ENCODE measurements around the gene ERP27.

The ERP27 gene

GRCh38 chr12:14886271-14886670, 52.1 kb downstream of the ERP27 start:
- in situ Hi-C loops (cut with HindIII; ENCODE audit: low pct_ligation_motif_present, low sequenced_read_pairs), result no loop called here
- no peak for DNase-seq
- no peak for TF ChIP-seq CTCF (IDR thresholded peaks at IDR 0.05; ENCODE audit: low read depth, low read length, missing control alignments)
- Histone ChIP-seq H3K4me3 (ENCODE audit: low read depth, low read length) (no peak overlapping the region), H3K36me3 (replicated peaks) (no peaks in the 10 kb centered on the region), H3K27ac (no peak overlapping the region), H3K27me3 (replicated peaks) (no peaks in the 10 kb centered on the region)

GRCh38 chr12:14885718-14886221, 52.6 kb downstream of the ERP27 start, which contains the start of gene MGP:
Gene MGP (minus strand): TSS chr12:14885854. CDS start chr12:14885791, 63 bp downstream.
- no peak within 1 kb of the TSS for H3K27ac ChIP-seq
- no peak for TF ChIP-seq CTCF (IDR thresholded peaks at IDR 0.05; ENCODE audit: low read depth, low read length, missing control alignments)
- no peaks in the 10 kb centered on the region for H3K27me3 ChIP-seq (replicated peaks)
- no peaks in the 10 kb centered on the region for H3K36me3 ChIP-seq (replicated peaks)
- peak within 1 kb of the TSS; percentile 17 for H3K4me3 ChIP-seq (ENCODE audit: low read depth, low read length)
- in situ Hi-C loops (cut with HindIII; ENCODE audit: low pct_ligation_motif_present, low sequenced_read_pairs), result no loop called here
- DNase-seq, result peak; percentile 17

GRCh38 chr12:14884458-14884878, 53.9 kb downstream of the ERP27 start:
- H3K27me3 ChIP-seq (replicated peaks), result no peaks in the 10 kb centered on the region
- peak overlapping the region; percentile 28 for H3K27ac ChIP-seq
- peak; percentile 91 for DNase-seq
- TF ChIP-seq CTCF (IDR thresholded peaks at IDR 0.05; ENCODE audit: low read depth, low read length, missing control alignments), result no peak
- in situ Hi-C loops (cut with HindIII; ENCODE audit: low pct_ligation_motif_present, low sequenced_read_pairs), result no loop called here
- no peaks in the 10 kb centered on the region for H3K36me3 ChIP-seq (replicated peaks)
- no peak overlapping the region for H3K4me3 ChIP-seq (ENCODE audit: low read depth, low read length)

- no peak overlapping the region for H3K4me3 ChIP-seq (ENCODE audit: low read depth, low read length)
- H3K36me3 ChIP-seq (replicated peaks), result no peaks in the 10 kb centered on the region
- no peaks in the 10 kb centered on the region for H3K27me3 ChIP-seq (replicated peaks)
- in situ Hi-C loops (cut with HindIII; ENCODE audit: low pct_ligation_motif_present, low sequenced_read_pairs), result no loop called here
- TF ChIP-seq CTCF (IDR thresholded peaks at IDR 0.05; ENCODE audit: low read depth, low read length, missing control alignments), result no peak
- H3K27ac ChIP-seq, result no peak overlapping the region
- DNase-seq, result no peak
Observed at GRCh38 chr12:14883686-14884085, 54.7 kb downstream of the ERP27 start.

- H3K36me3 ChIP-seq (replicated peaks), result no peaks in the 10 kb centered on the region
- no peak for DNase-seq
- no peak overlapping the region for H3K27ac ChIP-seq
- no peak for TF ChIP-seq CTCF (IDR thresholded peaks at IDR 0.05; ENCODE audit: low read depth, low read length, missing control alignments)
- H3K4me3 ChIP-seq (ENCODE audit: low read depth, low read length), result no peak overlapping the region
- in situ Hi-C loops (cut with HindIII; ENCODE audit: low pct_ligation_motif_present, low sequenced_read_pairs), result no loop called here
- no peaks in the 10 kb centered on the region for H3K27me3 ChIP-seq (replicated peaks)
Observed at GRCh38 chr12:14880890-14881453, 57.4 kb downstream of the ERP27 start.

All from brain microvascular endothelial cell (primary cell).